ENCODE measurements around the gene LIMK1. TPM values are rescaled to one million over a fixed set of nuclear protein-coding genes. Genes with fewer than 3 reads are reported as not detected.
A peak's percentile ranks its signal among the peaks of the same experiment; 100 is the strongest.

Gene LIMK1
- polyA plus RNA-seq, 2 of the 4 experiments (the other 2 are of a cell fraction), result 17.6 to 28.9 TPM

DNA sequence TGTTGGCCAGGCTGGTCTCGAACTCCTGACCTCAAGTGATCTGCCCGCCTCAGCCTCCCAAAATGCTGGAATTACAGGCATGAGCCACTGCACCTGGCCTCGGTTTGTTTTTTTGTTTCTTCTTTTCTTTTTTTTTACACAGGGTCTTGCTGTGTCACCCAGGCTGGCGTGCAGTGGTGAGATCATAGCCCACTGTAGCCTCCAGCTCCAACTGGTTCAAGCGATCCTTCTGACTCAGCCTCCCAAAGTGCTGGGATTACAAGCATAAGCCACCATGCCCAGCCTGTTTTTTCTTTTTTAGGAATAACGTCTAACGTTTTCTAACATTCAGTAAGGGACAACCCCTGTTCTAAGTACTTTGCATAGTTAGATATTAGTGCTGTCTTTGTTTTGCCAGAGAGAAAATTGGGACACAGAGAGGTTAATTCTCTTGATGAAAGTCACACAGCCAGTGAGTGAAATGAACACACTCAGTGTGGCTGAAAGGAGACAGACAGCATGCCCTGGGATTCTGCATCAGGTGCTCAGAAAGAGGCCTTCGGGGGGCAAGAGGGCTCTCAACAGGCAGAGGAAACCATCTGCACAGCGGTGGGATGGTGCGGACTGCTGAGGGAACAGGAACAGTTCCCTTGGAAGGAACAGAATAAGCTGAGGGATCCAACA is 4.3 kb downstream of the LIMK1 start:
- ChIA-PET CTCF (interaction anchor here (0.5 to 1.9 kb wide), 2 partner anchors 313 to 358 kb away, joined by 3 to 5 read pairs; no protein-coding TSS in a partner anchor), POLR2A (no interaction called here)
- TF ChIP-seq NPAS2 (CRISPR knock-in tag; IDR thresholded peaks at IDR 0.05; ENCODE audit: borderline replicate concordance) (no peak), ZFP36 (IDR thresholded peaks at IDR 0.05; ENCODE audit: borderline replicate concordance, partially characterized antibody) (peak; percentile 44), JUNB (IDR thresholded peaks at IDR 0.05) (no peak)
- TF ChIP-seq, protein P1, sequence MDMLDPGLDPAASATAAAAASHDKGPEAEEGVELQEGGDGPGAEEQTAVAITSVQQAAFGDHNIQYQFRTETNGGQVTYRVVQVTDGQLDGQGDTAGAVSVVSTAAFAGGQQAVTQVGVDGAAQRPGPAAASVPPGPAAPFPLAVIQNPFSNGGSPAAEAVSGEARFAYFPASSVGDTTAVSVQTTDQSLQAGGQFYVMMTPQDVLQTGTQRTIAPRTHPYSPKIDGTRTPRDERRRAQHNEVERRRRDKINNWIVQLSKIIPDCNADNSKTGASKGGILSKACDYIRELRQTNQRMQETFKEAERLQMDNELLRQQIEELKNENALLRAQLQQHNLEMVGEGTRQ (IDR thresholded peaks at IDR 0.05), result no peak
- TF ChIP-seq, protein P2, sequence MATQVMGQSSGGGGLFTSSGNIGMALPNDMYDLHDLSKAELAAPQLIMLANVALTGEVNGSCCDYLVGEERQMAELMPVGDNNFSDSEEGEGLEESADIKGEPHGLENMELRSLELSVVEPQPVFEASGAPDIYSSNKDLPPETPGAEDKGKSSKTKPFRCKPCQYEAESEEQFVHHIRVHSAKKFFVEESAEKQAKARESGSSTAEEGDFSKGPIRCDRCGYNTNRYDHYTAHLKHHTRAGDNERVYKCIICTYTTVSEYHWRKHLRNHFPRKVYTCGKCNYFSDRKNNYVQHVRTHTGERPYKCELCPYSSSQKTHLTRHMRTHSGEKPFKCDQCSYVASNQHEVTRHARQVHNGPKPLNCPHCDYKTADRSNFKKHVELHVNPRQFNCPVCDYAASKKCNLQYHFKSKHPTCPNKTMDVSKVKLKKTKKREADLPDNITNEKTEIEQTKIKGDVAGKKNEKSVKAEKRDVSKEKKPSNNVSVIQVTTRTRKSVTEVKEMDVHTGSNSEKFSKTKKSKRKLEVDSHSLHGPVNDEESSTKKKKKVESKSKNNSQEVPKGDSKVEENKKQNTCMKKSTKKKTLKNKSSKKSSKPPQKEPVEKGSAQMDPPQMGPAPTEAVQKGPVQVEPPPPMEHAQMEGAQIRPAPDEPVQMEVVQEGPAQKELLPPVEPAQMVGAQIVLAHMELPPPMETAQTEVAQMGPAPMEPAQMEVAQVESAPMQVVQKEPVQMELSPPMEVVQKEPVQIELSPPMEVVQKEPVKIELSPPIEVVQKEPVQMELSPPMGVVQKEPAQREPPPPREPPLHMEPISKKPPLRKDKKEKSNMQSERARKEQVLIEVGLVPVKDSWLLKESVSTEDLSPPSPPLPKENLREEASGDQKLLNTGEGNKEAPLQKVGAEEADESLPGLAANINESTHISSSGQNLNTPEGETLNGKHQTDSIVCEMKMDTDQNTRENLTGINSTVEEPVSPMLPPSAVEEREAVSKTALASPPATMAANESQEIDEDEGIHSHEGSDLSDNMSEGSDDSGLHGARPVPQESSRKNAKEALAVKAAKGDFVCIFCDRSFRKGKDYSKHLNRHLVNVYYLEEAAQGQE (IDR thresholded peaks at IDR 0.05), result no peak
- peaks cover 25% of the 10 kb centered on the region for H3K4me1 ChIP-seq
- no peak overlapping the region for H3K4me3 ChIP-seq
- DNase-seq (ENCODE audit: low read depth in 1 of 2, low spot score in 1 of 2) (no peak), FAIRE-seq (no peak), ATAC-seq (no peak)
- 94% methylated on average over 10 of the region's 10 CpGs for WGBS (ENCODE audit: missing lambda C conversion rate)
- no peaks in the 10 kb centered on the region for H3K9me3 ChIP-seq
- no peak overlapping the region for H3K4me2 ChIP-seq
- no peak overlapping the region for H3K27ac ChIP-seq

DNA sequence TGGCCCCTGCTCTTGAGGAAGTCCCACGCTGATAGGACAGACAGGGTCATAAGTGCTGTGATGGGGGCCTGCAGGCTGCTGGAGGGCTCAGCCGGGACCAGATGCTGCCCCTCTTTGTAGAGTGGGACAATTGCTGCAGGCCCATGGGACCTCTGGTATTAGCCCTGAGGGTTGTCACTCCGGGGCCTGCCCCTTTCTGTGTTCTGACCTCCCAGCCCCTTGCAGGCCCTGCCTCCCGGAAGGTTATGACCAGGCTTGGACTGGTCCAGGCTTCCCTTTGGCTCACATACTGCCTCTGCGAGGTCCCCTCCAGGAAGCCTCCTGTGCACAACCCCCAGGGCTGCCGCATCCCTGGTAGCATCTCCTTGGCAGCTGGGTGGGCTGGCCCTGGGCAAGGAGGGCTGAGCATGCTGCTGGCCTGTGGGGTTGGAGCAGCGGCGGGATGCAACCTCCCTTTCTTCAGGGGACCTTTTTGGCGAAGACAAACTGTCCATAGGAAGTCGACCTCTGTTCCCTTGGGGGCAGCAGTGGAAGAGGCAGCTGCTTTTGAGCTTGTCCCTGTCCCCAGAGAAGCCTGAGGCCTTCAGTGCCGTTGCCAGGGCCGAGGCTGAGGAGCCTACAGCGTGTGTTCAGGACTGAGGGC is 8.8 kb downstream of the LIMK1 start:
- Histone ChIP-seq H3K4me1 (peaks cover 37% of the 10 kb centered on the region), H3K4me3 (no peak overlapping the region), H3K9me3 (peaks cover 5% of the 10 kb centered on the region; the same call in 1 of the 3 replicates), H3K27ac (peak overlapping the region; percentile 96 to 97; a peak in 5 of 6 replicates), H3K4me2 (no peak overlapping the region; the same call in 2 of the 3 replicates)
- WGBS (ENCODE audit: missing lambda C conversion rate), result 81% methylated on average over 10 of the region's 13 CpGs
- POLR2A ChIA-PET, result no interaction called here
- DNase-seq (ENCODE audit: low read depth in 1 of 2, low spot score in 1 of 2) (no peak), ATAC-seq (peak in 1 of 2 experiments; percentile 5; a peak in 2 of 6 replicates), FAIRE-seq (no peak)
- CTCF ChIA-PET, result interaction anchor here (0.6 to 2.2 kb wide), 3 partner anchors 13 to 565 kb away, joined by 3 to 6 read pairs (median 3); partner anchors contain the start of gene GTF2I
- TF ChIP-seq ZFP36 (IDR thresholded peaks at IDR 0.05; ENCODE audit: borderline replicate concordance, partially characterized antibody) (no peak), HOXA7 (CRISPR knock-in tag; IDR thresholded peaks at IDR 0.05) (no peak), KDM5A (IDR thresholded peaks at IDR 0.05) (no peak), PHF8 (IDR thresholded peaks at IDR 0.05; ENCODE audit: borderline replicate concordance, low read depth) (no peak), CHD4 (IDR thresholded peaks at IDR 0.05; ENCODE audit: borderline replicate concordance) (no peak), ZSCAN20 (CRISPR knock-in tag; IDR thresholded peaks at IDR 0.05) (no peak), BHLHE40 (IDR thresholded peaks at IDR 0.05; ENCODE audit: low read depth, low read length) (no peak), CBX2 (IDR thresholded peaks at IDR 0.05; ENCODE audit: borderline replicate concordance, low read depth) (no peak), TFCP2L1 (CRISPR knock-in tag; IDR thresholded peaks at IDR 0.05) (no peak), NPAS2 (CRISPR knock-in tag; IDR thresholded peaks at IDR 0.05; ENCODE audit: borderline replicate concordance) (no peak)
- TF ChIP-seq, protein P3, sequence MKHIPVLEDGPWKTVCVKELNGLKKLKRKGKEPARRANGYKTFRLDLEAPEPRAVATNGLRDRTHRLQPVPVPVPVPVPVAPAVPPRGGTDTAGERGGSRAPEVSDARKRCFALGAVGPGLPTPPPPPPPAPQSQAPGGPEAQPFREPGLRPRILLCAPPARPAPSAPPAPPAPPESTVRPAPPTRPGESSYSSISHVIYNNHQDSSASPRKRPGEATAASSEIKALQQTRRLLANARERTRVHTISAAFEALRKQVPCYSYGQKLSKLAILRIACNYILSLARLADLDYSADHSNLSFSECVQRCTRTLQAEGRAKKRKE (CRISPR knock-in tag; IDR thresholded peaks at IDR 0.05; ENCODE audit: low read depth), result no peak
